Fibroblast of gingiva (primary cell): ENCODE results near the gene TBX2.

Source experiments
- DNase-seq: peaks from one replicate; pipeline ENCODE4 v3.0.0-alpha.2; 2011; ENCODE audit warnings: low read depth

TBX2 gene

GRCh38 chr17:61387511-61388305, 11.9 kb upstream of the TBX2 start:
- no peak for DNase-seq

DNA sequence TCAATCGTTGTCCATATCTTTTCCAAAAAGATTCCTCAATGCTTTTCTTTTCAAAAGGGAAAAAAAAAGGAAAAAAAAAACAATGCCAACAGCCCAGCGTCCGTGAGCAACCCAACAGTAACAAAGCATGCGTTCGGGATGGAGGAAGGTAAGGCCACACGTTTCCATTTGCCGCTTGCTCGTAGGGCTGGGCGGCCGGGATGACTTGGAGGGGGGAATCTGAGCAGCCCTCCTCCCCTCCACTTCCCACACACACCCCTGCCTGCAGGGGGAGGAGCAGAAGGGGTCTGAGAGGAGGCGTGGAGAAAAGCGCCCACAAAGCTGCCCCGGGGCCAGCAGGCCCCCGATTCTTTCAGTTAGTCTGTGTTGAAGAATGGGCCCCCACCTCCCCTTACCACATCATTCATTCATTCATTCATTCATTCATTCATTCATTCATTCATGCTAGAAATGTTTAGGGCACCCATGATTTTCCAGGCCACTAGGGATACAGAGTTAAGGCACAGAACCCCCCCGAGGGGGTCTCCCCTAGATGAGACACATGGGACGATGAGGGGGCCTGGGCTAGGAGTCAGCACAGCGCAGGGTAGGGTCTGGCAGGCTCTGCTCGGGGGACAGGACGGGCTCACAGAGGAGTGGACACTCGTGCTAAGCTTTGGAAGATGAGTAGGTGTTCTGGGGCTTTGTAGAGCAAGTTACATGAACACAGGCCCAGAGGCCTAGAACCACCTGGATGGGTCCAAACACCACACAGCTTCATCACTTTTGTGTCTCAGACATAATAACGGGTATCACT, 10.9 kb upstream of the TBX2 start:
- DNase-seq = no peak

DNA sequence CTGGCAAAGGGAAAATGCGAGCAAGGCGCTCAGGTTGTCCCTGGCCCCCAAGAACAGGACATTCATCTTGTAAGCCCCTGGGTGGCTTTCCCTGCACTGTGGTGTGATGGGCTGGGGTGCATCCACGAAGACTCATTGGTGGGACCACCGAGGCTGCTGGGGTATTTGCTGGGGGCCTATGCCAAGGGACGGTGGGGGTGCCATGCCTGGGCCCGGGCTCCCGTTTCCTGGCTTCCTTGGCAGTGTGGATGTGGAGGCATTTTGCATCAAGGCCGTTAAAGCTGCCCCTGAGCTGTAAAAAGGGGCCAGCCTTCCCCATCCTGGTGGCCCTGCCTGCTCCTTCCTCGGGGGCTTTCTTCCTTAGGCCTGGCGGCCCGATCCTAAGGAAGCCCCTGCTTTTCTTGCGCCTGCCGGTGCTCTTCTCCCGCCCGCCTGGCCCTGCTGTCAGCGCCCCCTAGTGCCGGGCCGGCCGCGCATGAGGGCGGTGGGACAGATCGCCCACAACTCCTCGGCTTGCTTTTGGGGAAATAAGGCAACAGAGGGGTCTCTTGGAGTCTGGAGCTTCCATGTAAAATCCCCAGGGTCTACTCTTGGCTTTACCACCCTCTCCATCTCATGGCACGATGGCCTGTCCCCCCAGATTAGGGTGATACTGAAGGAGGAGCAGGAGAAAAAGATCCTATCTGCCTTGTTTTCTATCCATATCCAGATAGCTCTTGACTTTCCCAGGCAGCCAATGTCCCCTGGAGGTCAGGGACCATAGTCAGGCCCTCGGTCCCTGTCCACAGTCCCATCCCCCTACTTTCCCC, 9.8 kb upstream of the TBX2 start:
- peak; percentile 36 for DNase-seq

GRCh38 chr17:61390479-61390791, 9.2 kb upstream of the TBX2 start:
- no peak for DNase-seq

- no peak for DNase-seq
These were observed 7.9 kb upstream of the TBX2 start for GRCh38 chr17:61391595-61392291.

DNA sequence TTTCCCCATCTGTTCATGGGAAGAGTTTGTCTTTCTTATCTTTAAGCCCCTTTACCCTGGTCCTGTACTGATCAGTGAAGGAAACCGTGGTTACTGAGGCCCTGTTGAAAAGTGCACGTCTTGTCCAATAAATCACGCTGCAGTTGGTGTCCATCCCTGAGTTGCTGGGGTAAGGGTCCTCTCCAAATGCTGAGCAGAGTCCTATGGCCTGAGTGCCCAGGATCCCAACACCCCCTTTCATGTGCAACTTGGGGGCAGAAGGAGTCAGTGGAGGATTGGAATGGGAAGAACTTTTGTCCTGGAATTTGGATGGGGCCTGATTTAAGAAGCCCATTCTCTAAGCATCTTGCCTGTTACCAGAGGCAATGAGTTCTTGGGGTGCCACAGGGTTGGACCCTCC, 7.0 kb upstream of the TBX2 start:
- DNase-seq = no peak

DNA sequence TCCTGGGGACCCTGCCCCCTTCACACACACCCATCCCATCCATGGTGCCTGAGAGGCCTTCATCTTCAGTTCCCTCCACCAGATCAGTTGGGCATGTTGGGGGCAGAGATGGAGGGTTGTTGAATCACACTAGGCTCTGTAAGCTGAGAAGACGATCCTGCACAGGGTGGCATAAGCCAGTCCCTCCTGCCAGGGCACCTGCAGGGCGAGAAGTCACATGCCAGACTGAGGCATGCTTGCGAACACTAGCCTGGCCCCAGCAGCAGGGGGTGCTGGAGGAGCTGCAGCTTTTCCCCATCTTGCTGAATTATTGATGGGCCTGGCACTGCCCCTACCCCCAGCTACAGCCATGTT, 6.1 kb upstream of the TBX2 start:
- DNase-seq = no peak

- DNase-seq = no peak
These were observed 5.6 kb upstream of the TBX2 start for GRCh38 chr17:61393904-61394629.

- no peak for DNase-seq
These were observed 4.8 kb upstream of the TBX2 start for GRCh38 chr17:61394630-61395408.

DNA sequence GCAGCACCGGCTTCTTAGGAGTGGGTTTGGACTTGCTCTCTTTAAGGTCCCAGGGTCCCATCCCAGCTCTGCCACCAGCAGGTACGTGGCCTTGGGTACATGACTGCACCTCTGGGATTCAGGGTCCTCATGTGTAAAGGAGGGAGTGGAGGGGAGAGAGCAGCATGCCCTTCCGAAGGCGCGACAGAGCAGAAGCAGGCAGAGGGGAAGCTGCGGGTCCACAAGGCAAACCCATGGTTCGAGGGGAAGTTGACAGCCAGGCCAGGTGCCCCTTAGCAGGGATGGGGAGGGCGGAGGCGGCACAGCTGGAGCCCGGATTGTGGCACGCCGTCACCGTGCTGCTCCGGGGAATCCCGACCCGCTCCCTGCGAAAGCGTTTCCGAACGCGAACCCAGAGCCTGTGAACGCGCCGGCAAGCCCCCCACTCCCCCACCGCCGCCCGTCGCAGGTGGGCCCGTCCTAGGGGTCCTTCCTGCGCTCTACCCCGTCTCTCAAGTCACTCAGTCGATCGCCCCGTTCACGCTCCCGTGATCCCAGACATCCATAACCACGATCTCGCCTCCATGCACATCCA, 4.1 kb upstream of the TBX2 start:
- no peak for DNase-seq

- no peak for DNase-seq
These were observed 3.6 kb upstream of the TBX2 start for GRCh38 chr17:61395983-61396585.

- DNase-seq = no peak
These were observed 3.0 kb upstream of the TBX2 start for GRCh38 chr17:61396586-61397085.

DNA sequence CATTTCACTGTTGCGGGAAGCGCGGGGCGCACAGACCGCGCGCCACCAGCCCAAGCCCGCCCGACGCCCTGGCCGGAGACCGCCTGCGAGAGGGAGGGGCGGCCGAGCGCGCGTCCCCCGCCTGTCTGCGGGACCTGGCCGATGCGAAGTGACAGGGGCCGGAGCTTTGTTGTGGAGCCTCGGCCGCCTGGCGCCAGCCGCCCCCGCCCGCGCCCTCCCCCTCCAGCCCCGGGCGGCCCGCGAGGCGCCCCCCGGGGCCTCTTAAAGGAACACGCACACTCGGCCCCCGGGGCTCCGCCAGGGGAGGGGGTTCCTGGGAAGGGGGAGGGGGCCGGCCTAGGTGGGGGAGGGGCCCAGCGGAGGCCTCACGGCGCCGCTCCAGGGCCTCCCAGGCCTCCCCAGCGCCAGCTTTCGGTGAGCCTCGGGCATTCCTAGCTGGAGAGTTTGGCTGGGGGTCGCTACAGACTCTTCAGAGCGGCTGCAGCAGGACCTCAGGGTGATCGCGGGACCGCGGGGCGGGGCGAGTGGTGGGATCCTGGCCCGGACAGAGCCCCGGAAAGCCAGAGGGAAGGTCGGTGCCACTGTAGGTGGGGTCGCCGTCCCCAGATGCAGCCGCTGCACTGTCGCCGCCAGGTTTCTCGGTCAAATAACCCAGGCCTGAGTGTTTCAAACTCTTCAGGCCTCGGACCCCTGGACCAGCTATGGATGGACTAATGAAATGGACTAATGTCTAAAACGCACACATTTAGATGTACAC, 2.4 kb upstream of the TBX2 start:
- no peak for DNase-seq

DNA sequence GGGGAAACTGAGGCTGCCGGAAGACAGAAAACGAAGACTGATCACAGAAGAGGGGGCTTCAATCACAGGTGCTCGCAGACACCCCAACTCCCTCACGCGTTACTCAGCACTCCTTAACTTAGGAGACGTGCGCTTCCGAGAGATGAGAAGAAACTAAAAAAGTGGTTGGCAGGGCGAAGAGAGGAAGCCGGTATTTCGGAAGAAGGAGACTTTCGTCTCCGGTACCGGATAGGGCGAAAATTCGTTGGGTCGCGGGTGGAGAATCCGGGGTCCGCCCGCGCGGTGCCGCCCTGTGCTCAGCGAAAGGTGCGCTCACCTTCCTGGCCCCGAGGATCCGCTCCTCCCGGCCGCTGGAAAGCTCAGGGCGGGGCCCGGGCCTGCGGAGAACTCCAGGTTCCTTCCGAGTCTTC, 917 bp upstream of the TBX2 start:
- DNase-seq = no peak

GRCh38 chr17:61400066-61400716, 548 bp downstream of the TBX2 start:
- DNase-seq = peak; percentile 68

DNA sequence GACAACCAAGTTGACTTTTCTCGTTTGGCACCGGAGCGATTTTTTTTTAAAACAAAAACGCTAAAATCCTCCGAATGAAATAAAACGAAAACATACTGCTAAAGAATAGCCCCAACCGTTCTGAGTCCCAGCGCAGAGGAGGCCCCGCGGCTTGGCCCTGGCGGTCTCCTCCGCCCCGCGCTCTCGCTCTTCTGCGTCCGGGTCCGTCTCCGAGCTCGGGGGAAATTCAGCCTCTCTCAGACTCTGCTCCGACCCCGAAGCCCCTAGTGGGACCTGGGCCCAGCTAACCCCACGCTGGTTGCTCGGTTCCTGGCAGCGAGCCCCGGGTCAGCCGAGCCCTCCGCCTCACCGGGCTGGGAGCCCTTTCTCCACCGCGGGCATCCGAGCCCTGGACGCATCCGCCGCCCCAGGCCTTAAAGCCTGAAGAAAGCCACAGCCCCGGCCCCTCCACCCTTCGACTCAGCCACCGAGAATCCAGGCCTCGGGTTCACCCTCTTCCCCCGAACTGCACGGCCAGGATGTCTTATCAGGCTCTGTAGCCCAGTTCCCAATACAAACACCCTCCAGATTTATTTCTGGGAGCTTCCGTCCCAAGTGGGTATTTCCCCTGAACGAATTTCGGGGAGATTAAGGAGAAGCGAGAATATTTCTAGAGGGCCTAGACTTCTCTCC, 1.2 kb downstream of the TBX2 start:
- peak; percentile 44 for DNase-seq

GRCh38 chr17:61401389-61402072, 1.9 kb downstream of the TBX2 start:
- peak; percentile 38 for DNase-seq
